Activated CD8-positive, alpha-beta T cell treated with anti-CD3 and anti-CD28 coated beads, Interleukin-2, amount 10 ng/mL, durations not matched to agents 7 days and 5 days (primary cell): ENCODE data around the gene DQX1. TPM values are rescaled to one million over a fixed set of nuclear protein-coding genes. Genes with fewer than 3 reads are reported as not detected.
A peak's percentile ranks its signal among the peaks of the same experiment; 100 is the strongest.
"Not testable (repeated sequence)": the region's sequence is repeated elsewhere in the genome, so short reads cannot be mapped to it uniquely, and the experiment has no call there.

Experiments used
- ATAC-seq: fragments of 150-1000 bp; cut with Tn5 transposase; one replicate; pipeline ENCODE4 v1.10.0; 2021; ENCODE audit warnings: moderate library complexity
- CTCF ChIA-PET: fragments of 350-600 bp; sonication (Branson Sonifier 250); formaldehyde crosslinking; loops from one replicate; lab custom pipeline; 2021; ENCODE audit warnings: antibody characterized with exemption; lab: Charles Lee
- POLR2A ChIA-PET: fragments of 350-600 bp; sonication (Branson Sonifier 250); formaldehyde crosslinking; loops from one replicate; lab custom pipeline; 2021; ENCODE audit warnings: antibody characterized with exemption; lab: Charles Lee
- DNase-seq: peaks from one replicate; pipeline ENCODE4 v3.0.0-alpha.2; 2020
- H3K27ac Mint-ChIP-seq: one replicate; pipeline ENCODE4 v1.8.0; 2021; ENCODE audit warnings: mild to moderate bottlenecking, mixed read lengths
- H3K27me3 Mint-ChIP-seq: one replicate; pipeline ENCODE4 v1.8.0; 2021; ENCODE audit warnings: low read depth, mixed read lengths
- H3K36me3 Mint-ChIP-seq: one replicate; pipeline ENCODE4 v1.8.0; 2021; ENCODE audit warnings: low read depth, mixed read lengths
- H3K4me1 Mint-ChIP-seq: one replicate; pipeline ENCODE4 v1.8.0; 2021; ENCODE audit warnings: low read depth, mixed read lengths
- H3K4me3 Mint-ChIP-seq: one replicate; pipeline ENCODE4 v1.8.0; 2021; ENCODE audit warnings: mild to moderate bottlenecking, mixed read lengths
- H3K9me3 Mint-ChIP-seq: one replicate; pipeline ENCODE4 v1.8.0; 2022; ENCODE audit warnings: mixed read lengths; ENCODE audit not compliant: insufficient read depth
- total RNA-seq, 2 experiments: library from RNA; stranded (reverse); gene quantifications; one replicate each; pipeline ENCODE4 v1.2.3, GENCODE V29; 2021

Gene DQX1
- total RNA-seq, 2 experiments from 2014 or later = 0.18 TPM

GRCh38 chr2:74564222-74564621, 38.2 kb upstream of the DQX1 start:
- ATAC-seq (no peak), DNase-seq (no peak)
- Mint-ChIP-seq H3K36me3 (no peaks in the 10 kb centered on the region), H3K27me3 (peaks cover 12% of the 10 kb centered on the region), H3K4me1 (peaks cover 46% of the 10 kb centered on the region), H3K27ac (no peak overlapping the region), H3K4me3 (no peak overlapping the region), H3K9me3 (no peaks in the 10 kb centered on the region)
- CTCF ChIA-PET = interaction anchor here (1.0 to 16.0 kb wide), 3 partner anchors 13 to 34 kb away, joined by 3 to 231 read pairs (median 3); partner anchors contain the start of genes AUP1 and HTRA2
- POLR2A ChIA-PET = no interaction called here

DNA sequence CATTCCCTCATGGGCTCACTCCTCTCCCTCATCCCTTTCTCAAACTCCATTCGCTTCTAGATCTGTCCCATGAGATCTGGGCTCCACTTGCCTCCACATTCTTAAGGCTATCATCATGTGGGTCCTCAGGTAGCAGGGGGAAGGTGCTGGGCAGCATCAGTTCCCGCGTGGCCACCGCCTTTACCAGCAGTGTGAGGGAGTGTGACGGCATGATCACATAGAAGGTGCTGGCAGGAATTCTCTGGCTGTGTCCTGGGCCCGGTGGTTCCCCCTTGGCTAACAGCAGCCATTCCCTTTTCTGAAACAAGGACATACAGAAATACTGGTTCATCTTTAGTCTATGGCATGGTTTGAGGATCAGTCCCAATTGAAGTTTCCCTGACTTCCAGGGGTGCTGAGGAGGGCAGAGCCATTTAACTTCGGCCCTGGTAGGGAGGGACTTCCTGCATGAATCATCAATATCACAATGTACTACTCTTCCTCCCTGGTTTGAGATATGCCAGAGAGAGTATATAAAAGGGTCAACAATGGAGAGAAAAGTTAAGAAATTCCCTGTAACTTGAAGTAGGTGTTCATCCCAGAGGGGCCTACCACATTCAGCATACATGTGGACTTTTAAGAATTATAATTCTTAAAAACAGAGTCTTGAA, 36.2 kb upstream of the DQX1 start:
- H3K36me3 Mint-ChIP-seq = peaks cover 10% of the 10 kb centered on the region
- ChIA-PET POLR2A (no interaction called here), CTCF (no interaction called here)
- H3K27ac Mint-ChIP-seq = peak overlapping the region; percentile 30
- no peak overlapping the region for H3K4me3 Mint-ChIP-seq
- H3K4me1 Mint-ChIP-seq = peaks cover 34% of the 10 kb centered on the region
- peaks cover 12% of the 10 kb centered on the region for H3K27me3 Mint-ChIP-seq
- no peak for ATAC-seq
- H3K9me3 Mint-ChIP-seq = no peaks in the 10 kb centered on the region
- no peak for DNase-seq

GRCh38 chr2:74561022-74561421, 35.0 kb upstream of the DQX1 start:
- H3K9me3 Mint-ChIP-seq, H3K4me3 Mint-ChIP-seq, DNase-seq, ATAC-seq, H3K27ac Mint-ChIP-seq, CTCF ChIA-PET, POLR2A ChIA-PET: not testable (repeated sequence)
- Mint-ChIP-seq H3K27me3 (peaks cover 12% of the 10 kb centered on the region), H3K36me3 (peaks cover 22% of the 10 kb centered on the region), H3K4me1 (peaks cover 38% of the 10 kb centered on the region)

DNA sequence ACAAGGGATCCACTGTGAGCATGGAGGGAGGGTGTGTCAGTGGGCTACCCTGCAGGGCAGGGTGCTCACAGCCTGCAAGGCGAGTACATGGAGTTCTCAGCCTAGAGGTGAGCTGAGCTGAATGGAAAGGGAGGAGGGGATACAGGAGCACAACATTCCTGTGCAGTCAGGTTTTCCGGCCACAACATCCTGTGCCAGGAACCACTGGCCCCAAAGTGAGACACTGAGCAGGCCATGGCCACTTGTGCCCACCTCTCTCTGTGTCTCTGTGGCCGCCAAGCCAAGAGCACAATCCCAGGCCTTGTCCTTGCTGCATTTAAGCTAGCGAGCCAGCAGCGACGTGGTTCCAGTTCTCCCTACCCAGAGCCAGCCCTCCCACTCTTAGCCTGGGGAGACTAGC, 34.6 kb upstream of the DQX1 start:
- Mint-ChIP-seq H3K4me3 (no peak overlapping the region), H3K27ac (no peak overlapping the region)
- ATAC-seq = no peak

GRCh38 chr2:74559912-74560311, 33.9 kb upstream of the DQX1 start:
- peaks cover 12% of the 10 kb centered on the region for H3K27me3 Mint-ChIP-seq
- ChIA-PET CTCF (interaction anchor here (1.6 to 3.9 kb wide), 2 partner anchors 16 to 27 kb away, joined by 4 to 17 read pairs; no protein-coding TSS in a partner anchor), POLR2A (interaction anchor here (0.7 kb wide), 1 partner anchor 386 kb away, joined by 4 read pairs; no protein-coding TSS in a partner anchor)
- H3K4me3 Mint-ChIP-seq = no peak overlapping the region
- no peaks in the 10 kb centered on the region for H3K9me3 Mint-ChIP-seq
- H3K4me1 Mint-ChIP-seq = peaks cover 47% of the 10 kb centered on the region
- no peak overlapping the region for H3K27ac Mint-ChIP-seq
- ATAC-seq (no peak), DNase-seq (no peak)
- H3K36me3 Mint-ChIP-seq = peaks cover 23% of the 10 kb centered on the region

More for the DNA sequence above, 34.6 kb upstream of the DQX1 start:
- CTCF ChIA-PET = interaction anchor here (3.9 kb wide), 1 partner anchor 26 kb away, joined by 17 read pairs; no protein-coding TSS in a partner anchor
- H3K36me3 Mint-ChIP-seq = peaks cover 23% of the 10 kb centered on the region
- H3K27me3 Mint-ChIP-seq = peaks cover 12% of the 10 kb centered on the region
- POLR2A ChIA-PET = interaction anchor here (0.7 kb wide), 1 partner anchor 387 kb away, joined by 4 read pairs; no protein-coding TSS in a partner anchor
- H3K4me1 Mint-ChIP-seq = peaks cover 42% of the 10 kb centered on the region
- DNase-seq = no peak
- H3K9me3 Mint-ChIP-seq = no peaks in the 10 kb centered on the region

- POLR2A ChIA-PET = interaction anchor here (0.9 to 2.3 kb wide), 3 partner anchors 8 to 27 kb away, joined by 3 to 7 read pairs (median 4); no protein-coding TSS in a partner anchor
- no peak overlapping the region for H3K27ac Mint-ChIP-seq
Observed at GRCh38 chr2:74558284-74559230, 32.5 kb upstream of the DQX1 start.

GRCh38 chr2:74556831-74557370, 30.9 kb upstream of the DQX1 start:
- DNase-seq (no peak), ATAC-seq (no peak)
- Mint-ChIP-seq H3K9me3 (no peaks in the 10 kb centered on the region), H3K36me3 (peaks cover 23% of the 10 kb centered on the region), H3K27me3 (peaks cover 12% of the 10 kb centered on the region), H3K4me3 (peak overlapping the region; percentile 95), H3K4me1 (peaks cover 53% of the 10 kb centered on the region), H3K27ac (no peak overlapping the region)
- CTCF ChIA-PET = interaction anchor here (1.3 to 3.9 kb wide), 3 partner anchors 12 to 49 kb away, joined by 3 to 17 read pairs (median 4); partner anchors contain the start of gene PCGF1
- POLR2A ChIA-PET = interaction anchor here (2.2 to 2.3 kb wide), 2 partner anchors 10 to 26 kb away, joined by 7 to 13 read pairs; no protein-coding TSS in a partner anchor

More at GRCh38 chr2:74558284-74559230, 32.5 kb upstream of the DQX1 start:
- Mint-ChIP-seq H3K9me3 (no peaks in the 10 kb centered on the region), H3K36me3 (peaks cover 23% of the 10 kb centered on the region), H3K27me3 (peaks cover 12% of the 10 kb centered on the region), H3K4me3 (no peak overlapping the region), H3K4me1 (peaks cover 52% of the 10 kb centered on the region)
- DNase-seq = no peak
- CTCF ChIA-PET = interaction anchor here (1.4 to 3.9 kb wide), 5 partner anchors 15 to 51 kb away, joined by 3 to 17 read pairs (median 4); partner anchors contain the start of gene PCGF1
- ATAC-seq = no peak

DNA sequence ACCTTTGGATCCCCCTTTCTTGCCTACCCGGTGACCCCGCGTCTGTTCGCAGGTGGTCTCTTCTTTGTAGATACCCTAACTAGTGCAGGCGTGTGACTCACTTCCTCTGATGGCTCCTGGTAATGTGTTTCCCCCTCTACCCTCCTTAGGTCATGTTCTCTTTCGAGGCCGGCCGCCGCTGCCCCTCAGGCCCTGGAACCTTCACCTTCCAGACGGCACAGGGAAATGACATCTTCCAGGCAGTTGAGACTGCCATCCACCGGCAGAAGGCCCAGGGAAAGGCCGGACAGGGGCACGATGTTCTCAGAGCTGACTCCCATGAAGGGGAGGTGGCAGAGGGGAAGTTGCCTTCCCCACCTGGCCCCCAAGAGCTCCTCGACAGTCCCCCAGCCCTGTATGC, 30.1 kb upstream of the DQX1 start:
- CTCF ChIA-PET = interaction anchor here (0.7 to 1.6 kb wide), 3 partner anchors 11 to 31 kb away, joined by 3 to 5 read pairs (median 3); no protein-coding TSS in a partner anchor
- Mint-ChIP-seq H3K9me3 (no peaks in the 10 kb centered on the region), H3K36me3 (peaks cover 23% of the 10 kb centered on the region), H3K27me3 (peaks cover 12% of the 10 kb centered on the region), H3K27ac (no peak overlapping the region), H3K4me1 (peaks cover 47% of the 10 kb centered on the region), H3K4me3 (peak overlapping the region; percentile 95)
- DNase-seq = no peak
- POLR2A ChIA-PET = interaction anchor here (2.2 kb wide), 1 partner anchor 11 kb away, joined by 13 read pairs; no protein-coding TSS in a partner anchor
- no peak for ATAC-seq

DNA sequence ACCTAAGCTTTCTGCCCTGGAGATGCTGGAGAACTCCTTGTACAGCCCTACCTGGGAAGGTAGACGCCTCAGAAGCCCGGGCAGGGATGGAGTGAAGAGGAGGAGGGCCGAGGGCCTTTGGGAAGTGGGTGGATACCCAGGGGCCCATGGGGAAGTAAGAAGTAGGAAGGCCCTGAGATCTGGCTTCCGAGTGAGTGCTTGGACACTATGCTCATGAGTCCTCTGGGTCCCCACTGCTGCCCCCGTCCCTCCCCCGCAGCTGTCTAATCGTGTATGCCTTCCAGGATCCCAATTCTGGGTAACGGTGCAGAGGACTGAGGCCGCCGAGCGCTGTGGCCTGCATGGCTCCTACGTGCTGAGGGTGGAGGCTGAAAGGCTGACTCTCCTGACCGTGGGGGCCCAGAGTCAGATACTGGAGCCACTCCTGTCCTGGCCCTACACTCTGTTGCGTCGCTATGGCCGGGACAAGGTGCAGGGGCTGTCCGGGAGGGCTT, 29.6 kb upstream of the DQX1 start:
- Mint-ChIP-seq H3K4me3 (peak overlapping the region; percentile 95), H3K27ac (peak overlapping the region; percentile 93), H3K27me3 (peaks cover 10% of the 10 kb centered on the region), H3K36me3 (peaks cover 23% of the 10 kb centered on the region), H3K9me3 (no peaks in the 10 kb centered on the region), H3K4me1 (peaks cover 45% of the 10 kb centered on the region)
- DNase-seq (no peak), ATAC-seq (no peak)
- CTCF ChIA-PET = interaction anchor here (0.7 to 1.6 kb wide), 5 partner anchors 11 to 32 kb away, joined by 3 to 5 read pairs (median 3); no protein-coding TSS in a partner anchor
- POLR2A ChIA-PET = interaction anchor here (0.6 to 2.2 kb wide), 9 partner anchors 9 to 97 kb away, joined by 3 to 13 read pairs (median 4); partner anchors contain the start of gene WBP1

GRCh38 chr2:74554820-74555531, 28.9 kb upstream of the DQX1 start:
- CTCF ChIA-PET = interaction anchor here (0.7 to 1.6 kb wide), 4 partner anchors 10 to 32 kb away, joined by 3 to 5 read pairs (median 4); no protein-coding TSS in a partner anchor
- Mint-ChIP-seq H3K36me3 (peaks cover 23% of the 10 kb centered on the region), H3K27me3 (peaks cover 13% of the 10 kb centered on the region), H3K4me1 (peaks cover 38% of the 10 kb centered on the region), H3K27ac (peak overlapping the region; percentile 93), H3K9me3 (no peaks in the 10 kb centered on the region), H3K4me3 (peak overlapping the region; percentile 95)
- DNase-seq (peak; percentile 60), ATAC-seq (peak; percentile 63)
- POLR2A ChIA-PET = interaction anchor here (0.6 to 2.2 kb wide), 10 partner anchors 8 to 97 kb away, joined by 3 to 13 read pairs (median 4); partner anchors contain the start of genes MRPL53 and WBP1
